GM10266 (cell line): Measurements from ENCODE around the gene MSL1.

Experiments
- DNase-seq: peaks from one replicate; pipeline ENCODE4 v3.0.0; 2012; ENCODE audit errors: extremely low spot score
- CTCF ChIP-seq: IDR thresholded peaks from 2 replicates; pipeline ENCODE4 v1.5.1; 2012; ENCODE audit warnings: mild to moderate bottlenecking, low read depth; ENCODE audit not compliant: control insufficient read depth, insufficient read depth; ENCODE audit errors: missing control alignments

MSL1 gene

GRCh38 chr17:40176754-40177110 lies 55.0 kb downstream of the MSL1 start:
- TF ChIP-seq CTCF: no peak
- DNase-seq: no peak

GRCh38 chr17:40177275-40177874 lies 55.6 kb downstream of the MSL1 start, which contains the start of gene RAPGEFL1:
TSS of gene RAPGEFL1 (plus strand) at chr17:40177470. CDS start at chr17:40177862, 392 bp downstream.
- peak; percentile 94 for DNase-seq

GRCh38 chr17:40178021-40178601 lies 56.3 kb downstream of the MSL1 start:
- TF ChIP-seq CTCF: no peak
- DNase-seq: no peak

More at GRCh38 chr17:40177275-40177874, 55.6 kb downstream of the MSL1 start, which contains the start of gene RAPGEFL1:
- no peak for TF ChIP-seq CTCF

- no peak for TF ChIP-seq CTCF
- no peak for DNase-seq
Measured at GRCh38 chr17:40178660-40179059, 56.9 kb downstream of the MSL1 start.

GRCh38 chr17:40179923-40180659 lies 58.3 kb downstream of the MSL1 start:
- no peak for TF ChIP-seq CTCF
- no peak for DNase-seq

GRCh38 chr17:40180694-40181093 lies 58.9 kb downstream of the MSL1 start:
- no peak for TF ChIP-seq CTCF
- DNase-seq: no peak

- no peak for DNase-seq
- no peak for TF ChIP-seq CTCF
Measured at GRCh38 chr17:40181205-40181604, 59.4 kb downstream of the MSL1 start.
